ENCODE measurements around the gene RNF168.
"Not testable (repeated sequence)": the region's sequence is repeated elsewhere in the genome, so short reads cannot be mapped to it uniquely, and the experiment has no call there.

Gene RNF168

GRCh38 chr3:196432137-196432879 is 71.3 kb downstream of the RNF168 start, which contains the start of gene UBXN7:
UBXN7 (minus strand) TSS chr3:196432427; CDS start chr3:196432399, 28 bp downstream.
- no peak for TF ChIP-seq CTCF (IDR thresholded peaks at IDR 0.05; ENCODE audit: low read depth, low read length, missing control alignments)
- in situ Hi-C loops (cut with HindIII; ENCODE audit: low pct_ligation_motif_present, low sequenced_read_pairs) = no loop called here
- Histone ChIP-seq H3K36me3 (replicated peaks) (no peaks in the 10 kb centered on the region), H3K27ac (peak within 1 kb of the TSS; percentile 78), H3K4me3 (ENCODE audit: low read depth, low read length) (peak within 1 kb of the TSS; percentile 92), H3K27me3 (replicated peaks) (no peaks in the 10 kb centered on the region)
- peak; percentile 88 for DNase-seq

- peak; percentile 40 for DNase-seq
- Histone ChIP-seq H3K36me3 (replicated peaks) (peaks cover 2% of the 10 kb centered on the region), H3K27me3 (replicated peaks) (no peaks in the 10 kb centered on the region), H3K27ac (peak overlapping the region; percentile 78), H3K4me3 (ENCODE audit: low read depth, low read length) (peak overlapping the region; percentile 92)
- in situ Hi-C loops (cut with HindIII; ENCODE audit: low pct_ligation_motif_present, low sequenced_read_pairs) = no loop called here
- no peak for TF ChIP-seq CTCF (IDR thresholded peaks at IDR 0.05; ENCODE audit: low read depth, low read length, missing control alignments)
These were observed 72.1 kb downstream of the RNF168 start for GRCh38 chr3:196431181-196432136.

GRCh38 chr3:196428041-196428440 is 75.5 kb downstream of the RNF168 start:
- peaks cover 2% of the 10 kb centered on the region for H3K36me3 ChIP-seq (replicated peaks)
- no peak overlapping the region for H3K27ac ChIP-seq
- in situ Hi-C loops (cut with HindIII; ENCODE audit: low pct_ligation_motif_present, low sequenced_read_pairs) = no loop called here
- DNase-seq = no peak
- no peak overlapping the region for H3K4me3 ChIP-seq (ENCODE audit: low read depth, low read length)
- no peak for TF ChIP-seq CTCF (IDR thresholded peaks at IDR 0.05; ENCODE audit: low read depth, low read length, missing control alignments)
- H3K27me3 ChIP-seq (replicated peaks) = no peaks in the 10 kb centered on the region

- in situ Hi-C loops (cut with HindIII; ENCODE audit: low pct_ligation_motif_present, low sequenced_read_pairs); H3K27me3 ChIP-seq (replicated peaks); DNase-seq; H3K4me3 ChIP-seq (ENCODE audit: low read depth, low read length); H3K36me3 ChIP-seq (replicated peaks); H3K27ac ChIP-seq: not testable (repeated sequence)
These were observed 79.1 kb downstream of the RNF168 start for GRCh38 chr3:196424421-196424820.

- H3K4me3 ChIP-seq (ENCODE audit: low read depth, low read length) = no peak overlapping the region
- in situ Hi-C loops (cut with HindIII; ENCODE audit: low pct_ligation_motif_present, low sequenced_read_pairs) = no loop called here
- DNase-seq = no peak
- peaks cover 2% of the 10 kb centered on the region for H3K36me3 ChIP-seq (replicated peaks)
- no peaks in the 10 kb centered on the region for H3K27me3 ChIP-seq (replicated peaks)
- no peak for TF ChIP-seq CTCF (IDR thresholded peaks at IDR 0.05; ENCODE audit: low read depth, low read length, missing control alignments)
- H3K27ac ChIP-seq = no peak overlapping the region
These were observed 80.4 kb downstream of the RNF168 start for GRCh38 chr3:196423044-196423781.

- H3K4me3 ChIP-seq (ENCODE audit: low read depth, low read length); H3K27ac ChIP-seq; H3K27me3 ChIP-seq (replicated peaks); DNase-seq; H3K36me3 ChIP-seq (replicated peaks); in situ Hi-C loops (cut with HindIII; ENCODE audit: low pct_ligation_motif_present, low sequenced_read_pairs): not testable (repeated sequence)
These were observed 81.9 kb downstream of the RNF168 start for GRCh38 chr3:196421668-196422067.
